Endothelial cell of umbilical vein (primary cell): Measurements from ENCODE around the gene CENPN. TPM values are rescaled to one million over a fixed set of nuclear protein-coding genes. Genes with fewer than 3 reads are reported as not detected.

Experiments used
- BruUV-seq: library from RNA; stranded (reverse); fragments of 400-500 nt; replicated peaks from 2 replicates; lab custom pipeline; 2021; lab: Mats Ljungman, UMichigan
- CTCF ChIA-PET: fragments of 300-600, 350-600 bp; sonication (Branson Sonifier 250); formaldehyde crosslinking; loops from one replicate; lab custom pipeline; 2021; ENCODE audit warnings: antibody characterized with exemption, inconsistent platforms; lab: Charles Lee
- POLR2A ChIA-PET: fragments of 300-600, 350-600 bp; sonication (Branson Sonifier 250); formaldehyde crosslinking; loops from one replicate; lab custom pipeline; 2021; ENCODE audit warnings: antibody characterized with exemption, inconsistent platforms; lab: Charles Lee
- DNase-seq: peaks from one replicate; pipeline ENCODE4 v3.0.0-alpha.2; 2011; ENCODE audit warnings: low read depth, low spot score
- FAIRE-seq: peaks from 2 replicates; lab custom pipeline; 2011; peaks lifted over from hg19 to GRCh38; lab: Jason Lieb, UNC
- H2AFZ ChIP-seq: 2 replicates; pipeline ENCODE4 v1.6.0; 2012; ENCODE audit warnings: low read depth, low read length, control low read depth, inconsistent platforms
- H3K27ac ChIP-seq: 2 replicates; pipeline ENCODE4 v1.5.1; 2011; ENCODE audit warnings: low read depth, mild to moderate bottlenecking, control low read depth, low read length, moderate library complexity; ENCODE audit not compliant: insufficient read depth
- H3K27me3 ChIP-seq, 2 experiments: 2 replicates each; pipeline versions ENCODE4 v1.6.0 to v1.6.1; 2011; ENCODE audit warnings: low read length in 2 of 2, mixed read lengths in 1 of 2; ENCODE audit not compliant: control insufficient read depth in 2 of 2, insufficient read depth in 2 of 2
- H3K36me3 ChIP-seq, 2 experiments: 2 replicates in 1 of 2; 3 replicates in 1 of 2; pipeline ENCODE4 v1.5.1; 2011; ENCODE audit warnings: low read length in 2 of 2, mild to moderate bottlenecking in 1 of 2, moderate library complexity in 1 of 2; ENCODE audit not compliant: control insufficient read depth in 2 of 2, insufficient read depth in 2 of 2; ENCODE audit errors: extremely low read depth in 1 of 2
- H3K4me1 ChIP-seq: 3 replicates; pipeline ENCODE4 v1.5.1; 2011; ENCODE audit warnings: mild to moderate bottlenecking, low read length; ENCODE audit not compliant: control insufficient read depth, insufficient read depth; ENCODE audit errors: extremely low read depth
- H3K4me2 ChIP-seq: 2 replicates; pipeline ENCODE4 v1.6.1; 2011; ENCODE audit warnings: low read length, control low read depth, mixed read lengths; ENCODE audit not compliant: insufficient read depth
- H3K4me3 ChIP-seq, 3 experiments: fragments of 200-600 bp in 1 of 3; sonication (generic), shearing (Covaris generic) in 1 of 3; replicated peaks in 1 of 3; 2 replicates each; pipeline ENCODE4 v1.5.1; 2011 to 2016; ENCODE audit warnings: control low read depth in 3 of 3, low read length in 3 of 3, mild to moderate bottlenecking in 2 of 3, inconsistent platforms in 1 of 3, low read depth in 1 of 3, moderate library complexity in 1 of 3; ENCODE audit not compliant: insufficient read depth in 1 of 3
- H3K79me2 ChIP-seq: 2 replicates; pipeline ENCODE4 v1.6.0; 2012; ENCODE audit warnings: low read length, inconsistent platforms; ENCODE audit not compliant: control insufficient read depth, insufficient read depth
- H3K9ac ChIP-seq: replicated peaks from 2 replicates; pipeline ENCODE3; 2011; ENCODE audit warnings: low read length, control low read depth; ENCODE audit not compliant: insufficient read depth; ENCODE audit errors: extremely low read depth
- H3K9me1 ChIP-seq: replicated peaks from 3 replicates; pipeline ENCODE4 v1.6.0; 2011; ENCODE audit warnings: mild to moderate bottlenecking, low read length; ENCODE audit not compliant: control insufficient read depth, insufficient read depth; ENCODE audit errors: extremely low read depth
- H3K9me3 ChIP-seq: replicated peaks from 2 replicates; pipeline ENCODE4 v1.5.1; 2012; ENCODE audit warnings: low read length, inconsistent platforms; ENCODE audit not compliant: control insufficient read depth, insufficient read depth
- H4K20me1 ChIP-seq: replicated peaks from 2 replicates; pipeline ENCODE3; 2011; ENCODE audit warnings: mild to moderate bottlenecking, low read length; ENCODE audit not compliant: control insufficient read depth, insufficient read depth; ENCODE audit errors: extremely low read depth
- FOS ChIP-seq: IDR thresholded peaks from 2 replicates; pipeline ENCODE4 v1.6.1; 2011; ENCODE audit warnings: mild to moderate bottlenecking, low read length, moderate library complexity, borderline replicate concordance; ENCODE audit not compliant: insufficient read depth
- POLR2AphosphoS5 ChIP-seq: IDR thresholded peaks from 2 replicates; pipeline ENCODE4 v1.6.1; 2012; ENCODE audit warnings: low read depth, mild to moderate bottlenecking, control low read depth, low read length, moderate library complexity; ENCODE audit not compliant: insufficient read depth
- dilution Hi-C: fragments of 300-500 bp; cut with MboI; formaldehyde crosslinking; loops from one replicate; pipeline ENCODE4 v1.15.0; 2019; ENCODE audit warnings: low sequenced_read_pairs; ENCODE audit not compliant: extremely low pct_ligation_motif_present
- intact Hi-C: fragments of 100-400 bp; cut with micrococcal nuclease; formaldehyde crosslinking; loops from one replicate; pipeline ENCODE4 v1.10.0; 2022
- polyA plus RNA-seq, 4 experiments: library from polyadenylated mRNA; depleted of rRNA in 3 of 4; stranded (reverse) in 3 of 4; unstranded in 1 of 4; fragments of >200 nt; gene quantifications; 2 replicates each; pipeline versions ENCODE4 v1.2.1 to v1.2.3, GENCODE V29; 2011 to 2012; ENCODE audit warnings: missing spikeins in 1 of 4
- total RNA-seq: library from RNA; stranded (reverse); gene quantifications from 2 replicates; pipeline ENCODE4 v1.2.3, GENCODE V29; 2021
- TF ChIP-seq, protein P1 (sequence below), 2 donors: IDR thresholded peaks; 1 replicate in 1 of 2; 2 replicates in 1 of 2; pipeline ENCODE4 v1.5.1; 2011; ENCODE audit warnings: low read length in 2 of 2, mild to moderate bottlenecking in 2 of 2, moderate library complexity in 2 of 2, control low read depth in 1 of 2, inconsistent platforms in 1 of 2, low read depth in 1 of 2; ENCODE audit not compliant: insufficient read depth in 1 of 2; ENCODE audit errors: extremely low read depth in 1 of 2

Gene CENPN
- total and polyA plus RNA-seq, 2 donors (not counting 3 experiments of a cell fraction or from before 2014, with no cell fraction given), result 17.6 to 52.4 TPM

DNA sequence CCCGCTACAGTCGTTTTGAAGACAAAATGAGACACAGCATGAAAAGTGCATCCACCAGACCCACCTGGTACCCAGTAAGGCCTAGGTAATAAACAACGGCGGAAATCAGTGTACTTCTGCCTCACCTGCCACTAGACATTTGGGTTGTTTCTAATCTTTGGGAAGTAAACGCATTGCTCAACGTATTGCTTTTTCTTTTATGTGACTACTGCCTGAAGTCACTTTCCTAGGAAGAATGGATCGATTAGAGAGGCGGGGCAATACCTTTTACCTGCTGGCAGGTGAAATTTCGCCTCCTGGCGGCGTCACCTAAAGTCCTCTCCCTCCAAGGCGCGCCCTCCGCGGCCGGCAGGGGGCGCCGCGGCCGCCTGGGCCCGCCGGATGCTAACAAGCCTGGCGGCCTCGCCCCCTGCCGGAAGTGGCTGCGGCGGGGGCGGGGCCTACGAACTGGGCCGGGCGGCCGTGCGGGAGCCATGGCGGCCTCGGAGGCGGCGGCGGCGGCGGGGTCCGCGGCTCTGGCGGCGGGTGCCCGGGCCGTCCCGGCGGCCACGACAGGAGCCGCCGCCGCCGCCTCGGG lies 28.5 kb downstream of the CENPN start, which contains the start of gene ATMIN:
ATMIN (plus strand) TSS at position 445 of the 577 bp plus-strand sequence; CDS start at position 474, 29 bp downstream.
- H3K9ac ChIP-seq, result peak within 1 kb of the TSS; percentile 84
- intact Hi-C loops (loop anchor here (1.0 to 5.0 kb wide), 5 partner anchors 28 to 703 kb away; partner anchors contain the start of genes C16orf46 and CENPN), dilution Hi-C loops (no loop called here)
- H3K9me3 ChIP-seq, result no peaks in the 10 kb centered on the region
- H4K20me1 ChIP-seq, result no peaks in the 10 kb centered on the region
- no peaks in the 10 kb centered on the region for H3K27me3 ChIP-seq
- H3K4me3 ChIP-seq, result peak within 1 kb of the TSS; percentile 61 to 69 (median 69)
- peak within 1 kb of the TSS; percentile 81 for H2AFZ ChIP-seq
- CTCF ChIA-PET, result interaction anchor here (0.6 to 5.3 kb wide), 56 partner anchors 9 to 839 kb away, joined by 3 to 36 read pairs (median 5); partner anchors contain the start of genes C16orf46, CENPN and CMC2
- TF ChIP-seq FOS (no peak), POLR2AphosphoS5 (peak; percentile 85)
- TF ChIP-seq, protein P1, sequence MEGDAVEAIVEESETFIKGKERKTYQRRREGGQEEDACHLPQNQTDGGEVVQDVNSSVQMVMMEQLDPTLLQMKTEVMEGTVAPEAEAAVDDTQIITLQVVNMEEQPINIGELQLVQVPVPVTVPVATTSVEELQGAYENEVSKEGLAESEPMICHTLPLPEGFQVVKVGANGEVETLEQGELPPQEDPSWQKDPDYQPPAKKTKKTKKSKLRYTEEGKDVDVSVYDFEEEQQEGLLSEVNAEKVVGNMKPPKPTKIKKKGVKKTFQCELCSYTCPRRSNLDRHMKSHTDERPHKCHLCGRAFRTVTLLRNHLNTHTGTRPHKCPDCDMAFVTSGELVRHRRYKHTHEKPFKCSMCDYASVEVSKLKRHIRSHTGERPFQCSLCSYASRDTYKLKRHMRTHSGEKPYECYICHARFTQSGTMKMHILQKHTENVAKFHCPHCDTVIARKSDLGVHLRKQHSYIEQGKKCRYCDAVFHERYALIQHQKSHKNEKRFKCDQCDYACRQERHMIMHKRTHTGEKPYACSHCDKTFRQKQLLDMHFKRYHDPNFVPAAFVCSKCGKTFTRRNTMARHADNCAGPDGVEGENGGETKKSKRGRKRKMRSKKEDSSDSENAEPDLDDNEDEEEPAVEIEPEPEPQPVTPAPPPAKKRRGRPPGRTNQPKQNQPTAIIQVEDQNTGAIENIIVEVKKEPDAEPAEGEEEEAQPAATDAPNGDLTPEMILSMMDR (IDR thresholded peaks at IDR 0.05; ENCODE audit: extremely low read depth in 1 of 2, insufficient read depth in 1 of 2, low read depth in 1 of 2, low read length in 2 of 2), result peak; percentile 89 to 96
- peak within 1 kb of the TSS; percentile 81 for H3K4me2 ChIP-seq
- POLR2A ChIA-PET, result no interaction called here
- peak; percentile 77 for DNase-seq
- no peaks in the 10 kb centered on the region for H3K9me1 ChIP-seq
- H3K36me3 ChIP-seq, result peaks cover 0 to 5% of the 10 kb centered on the region in 2 experiments
- BruUV-seq, result no TSS peak
- peaks cover 30% of the 10 kb centered on the region for H3K79me2 ChIP-seq
- peaks cover 11% of the 10 kb centered on the region for H3K4me1 ChIP-seq
- peak; percentile 48 for FAIRE-seq
- H3K27ac ChIP-seq, result peak within 1 kb of the TSS; percentile 61
